ENCODE results near the gene KCNK2. TPM values are rescaled to one million over a fixed set of nuclear protein-coding genes. Genes with fewer than 3 reads are reported as not detected.

KCNK2 gene
- polyA plus RNA-seq, 6 donors from 2014 or later, result not detected

DNA sequence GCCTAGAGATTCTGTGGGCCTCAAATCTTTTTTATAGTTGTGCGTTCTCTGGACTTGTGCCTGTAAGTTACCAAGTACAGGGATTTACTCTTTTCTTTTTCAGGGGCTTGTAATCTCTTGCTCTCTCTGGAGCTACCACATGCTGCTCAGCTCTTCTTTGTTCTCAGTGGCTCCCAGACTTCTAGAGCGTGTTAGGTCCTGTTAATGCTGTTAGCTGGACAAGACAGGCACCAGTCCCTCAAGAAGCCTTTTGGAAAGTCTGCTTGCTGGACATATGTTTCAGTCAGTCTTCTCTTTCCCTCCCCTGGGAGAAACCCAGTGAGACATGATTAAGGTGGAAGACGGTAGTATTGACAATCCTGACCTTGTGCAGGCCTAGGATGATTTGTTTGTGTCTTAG, 29.4 kb downstream of the KCNK2 start:
- no peaks in the 10 kb centered on the region for H3K36me3 Mint-ChIP-seq

DNA sequence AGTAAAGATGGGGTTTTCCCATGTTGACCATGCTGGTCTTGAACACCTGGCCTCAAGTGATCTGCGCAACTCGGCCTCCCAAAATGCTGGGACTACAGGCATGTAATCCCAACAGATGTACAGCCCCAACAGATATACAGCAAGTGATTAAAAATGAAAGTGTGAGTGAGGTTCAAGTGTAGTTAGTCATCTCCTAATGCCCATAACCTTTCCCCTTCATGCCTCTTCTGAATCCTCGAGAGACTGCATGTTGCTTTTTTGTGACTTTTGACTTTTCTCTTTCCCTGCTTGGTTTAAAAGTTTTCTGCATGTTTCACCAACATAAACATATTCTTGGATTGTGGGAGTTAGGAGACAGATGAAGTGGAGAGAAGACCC, 31.2 kb downstream of the KCNK2 start:
- Mint-ChIP-seq H3K27ac (no peak overlapping the region), H3K36me3 (no peaks in the 10 kb centered on the region), H3K4me1 (no peaks in the 10 kb centered on the region), H3K4me3 (no peak overlapping the region), H3K27me3 (no peaks in the 10 kb centered on the region), H3K9me3 (peaks cover 0 to 5% (median 0%) of the 10 kb centered on the region in 7 donors)
- DNase-seq (no peak), ATAC-seq (ENCODE audit: low read depth in 2 of 2) (no peak)

More for the DNA sequence above, 29.4 kb downstream of the KCNK2 start:
- H3K4me1 Mint-ChIP-seq, result no peaks in the 10 kb centered on the region
- peaks cover 0 to 18% (median 2%) of the 10 kb centered on the region in 7 donors for H3K9me3 Mint-ChIP-seq
- no peak overlapping the region for H3K27ac Mint-ChIP-seq
- H3K27me3 Mint-ChIP-seq, result no peaks in the 10 kb centered on the region
- ATAC-seq (ENCODE audit: low read depth in 2 of 2) (no peak), DNase-seq (no peak)
- H3K4me3 Mint-ChIP-seq, result no peak overlapping the region

DNA sequence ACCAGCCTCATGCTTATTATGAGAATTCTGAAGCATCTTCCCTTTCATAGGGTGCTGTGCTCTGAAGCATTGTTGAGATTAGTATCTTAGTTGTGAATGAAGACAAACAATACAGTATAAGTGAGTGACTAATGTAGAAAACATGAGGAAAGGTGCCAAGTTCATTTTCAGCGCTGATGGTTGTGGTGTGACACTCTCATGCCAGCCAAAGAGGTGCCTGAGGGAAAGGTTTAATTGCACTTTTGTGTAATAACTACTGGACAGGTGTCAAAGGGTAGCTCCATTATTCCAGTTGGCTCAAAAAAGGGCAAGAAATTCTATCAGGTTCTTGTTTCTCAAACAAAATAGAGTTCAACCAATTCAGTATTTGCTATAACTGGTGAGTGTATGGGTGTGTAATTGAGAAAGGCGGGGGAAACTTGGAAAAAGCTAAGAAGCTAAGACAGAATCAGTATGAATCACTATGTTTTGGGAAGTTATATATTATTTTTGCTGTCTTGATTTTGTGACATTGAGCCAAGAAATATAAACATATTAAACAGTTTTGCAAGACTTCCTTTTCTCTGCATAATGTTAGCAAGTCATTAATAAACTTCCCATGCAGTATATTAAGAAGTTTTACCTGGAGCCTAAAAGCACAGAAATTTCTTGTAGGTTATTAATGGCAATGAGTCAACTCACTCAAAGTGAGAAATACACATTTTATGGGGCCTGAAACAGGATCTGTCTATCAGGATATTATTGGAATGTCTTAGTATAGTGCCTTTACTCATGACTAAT, 31.8 kb downstream of the KCNK2 start:
- ATAC-seq (ENCODE audit: low read depth in 2 of 2), result no peak
- H3K27ac Mint-ChIP-seq, result no peak overlapping the region
- H3K27me3 Mint-ChIP-seq, result no peaks in the 10 kb centered on the region
- H3K36me3 Mint-ChIP-seq, result no peaks in the 10 kb centered on the region
- H3K4me3 Mint-ChIP-seq, result no peak overlapping the region
- H3K4me1 Mint-ChIP-seq, result no peaks in the 10 kb centered on the region
- peaks cover 0 to 5% (median 0%) of the 10 kb centered on the region in 7 donors for H3K9me3 Mint-ChIP-seq
- DNase-seq, result no peak

DNA sequence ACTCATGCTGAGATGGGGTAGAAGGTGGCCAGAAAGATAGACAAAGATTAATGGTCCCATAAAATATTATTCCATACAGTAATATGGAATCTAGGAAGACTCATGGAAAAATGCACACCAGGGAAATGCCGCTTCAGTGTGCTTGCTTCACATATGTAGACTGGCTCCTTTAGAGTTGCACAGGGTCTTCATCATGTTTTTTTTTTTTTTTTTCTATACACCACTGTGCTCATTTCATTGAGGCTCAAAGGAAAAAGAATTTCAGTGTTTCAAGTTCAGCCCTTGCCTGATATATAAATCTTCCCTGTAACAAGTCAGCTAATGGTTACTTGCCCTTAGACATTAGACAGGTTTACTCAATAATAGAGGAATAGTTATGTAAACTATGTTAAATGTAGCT, 33.2 kb downstream of the KCNK2 start:
- no peak overlapping the region for H3K4me3 Mint-ChIP-seq
- ATAC-seq (ENCODE audit: low read depth in 2 of 2) (no peak), DNase-seq (no peak)
- no peaks in the 10 kb centered on the region for H3K27me3 Mint-ChIP-seq
- no peaks in the 10 kb centered on the region for H3K36me3 Mint-ChIP-seq
- peaks cover 0 to 1% (median 0%) of the 10 kb centered on the region in 7 donors for H3K9me3 Mint-ChIP-seq
- H3K4me1 Mint-ChIP-seq, result no peaks in the 10 kb centered on the region
- no peak overlapping the region for H3K27ac Mint-ChIP-seq

DNA sequence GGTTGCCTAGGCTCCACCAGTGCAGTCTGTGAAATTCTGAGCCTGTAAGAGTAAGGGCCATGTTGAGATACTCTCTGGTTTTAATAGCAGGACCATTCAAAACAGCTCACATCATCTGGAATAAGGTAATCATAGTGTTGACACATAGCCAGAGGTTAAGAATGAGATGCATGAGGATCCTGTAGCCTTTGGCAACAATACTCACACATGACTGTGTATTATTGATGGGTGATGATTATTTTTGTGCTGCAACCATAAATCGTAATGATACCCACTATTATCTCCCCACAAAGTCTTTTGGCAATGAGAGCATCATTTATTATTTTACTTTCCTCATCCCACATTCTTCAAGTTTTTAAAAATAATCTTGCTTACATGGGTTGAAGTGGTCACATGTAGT, 35.5 kb downstream of the KCNK2 start:
- H3K27me3 Mint-ChIP-seq, result no peaks in the 10 kb centered on the region
- no peak overlapping the region for H3K27ac Mint-ChIP-seq
- no peak for DNase-seq
- ATAC-seq (ENCODE audit: low read depth in 2 of 2), result no peak
- no peaks in the 10 kb centered on the region for H3K36me3 Mint-ChIP-seq
- no peaks in the 10 kb centered on the region for H3K9me3 Mint-ChIP-seq
- H3K4me3 Mint-ChIP-seq, result no peak overlapping the region
- H3K4me1 Mint-ChIP-seq, result no peaks in the 10 kb centered on the region

DNA sequence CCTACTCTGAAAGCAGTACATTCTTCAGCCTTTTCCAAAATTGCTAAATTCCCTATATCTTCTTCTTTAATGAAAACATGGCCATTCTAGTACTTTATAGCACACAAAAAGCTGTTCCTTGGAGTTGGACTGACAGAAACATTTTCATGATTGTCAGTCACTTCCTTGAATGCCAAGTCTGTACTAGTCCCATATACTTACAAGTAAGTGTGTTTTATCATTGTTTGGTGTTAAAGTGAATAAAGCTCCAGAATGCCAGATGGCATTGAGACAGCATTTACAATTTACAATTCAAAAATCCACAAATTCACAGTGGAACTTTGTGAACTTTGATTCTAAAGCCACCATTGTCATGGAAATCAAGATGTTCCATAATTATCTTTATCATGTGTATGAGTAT, 36.5 kb downstream of the KCNK2 start:
- no peak overlapping the region for H3K4me3 Mint-ChIP-seq
- no peaks in the 10 kb centered on the region for H3K4me1 Mint-ChIP-seq
- H3K27me3 Mint-ChIP-seq, result no peaks in the 10 kb centered on the region
- no peak overlapping the region for H3K27ac Mint-ChIP-seq
- no peak for DNase-seq
- no peak for ATAC-seq (ENCODE audit: low read depth in 2 of 2)
- no peaks in the 10 kb centered on the region for H3K9me3 Mint-ChIP-seq
- H3K36me3 Mint-ChIP-seq, result no peaks in the 10 kb centered on the region

DNA sequence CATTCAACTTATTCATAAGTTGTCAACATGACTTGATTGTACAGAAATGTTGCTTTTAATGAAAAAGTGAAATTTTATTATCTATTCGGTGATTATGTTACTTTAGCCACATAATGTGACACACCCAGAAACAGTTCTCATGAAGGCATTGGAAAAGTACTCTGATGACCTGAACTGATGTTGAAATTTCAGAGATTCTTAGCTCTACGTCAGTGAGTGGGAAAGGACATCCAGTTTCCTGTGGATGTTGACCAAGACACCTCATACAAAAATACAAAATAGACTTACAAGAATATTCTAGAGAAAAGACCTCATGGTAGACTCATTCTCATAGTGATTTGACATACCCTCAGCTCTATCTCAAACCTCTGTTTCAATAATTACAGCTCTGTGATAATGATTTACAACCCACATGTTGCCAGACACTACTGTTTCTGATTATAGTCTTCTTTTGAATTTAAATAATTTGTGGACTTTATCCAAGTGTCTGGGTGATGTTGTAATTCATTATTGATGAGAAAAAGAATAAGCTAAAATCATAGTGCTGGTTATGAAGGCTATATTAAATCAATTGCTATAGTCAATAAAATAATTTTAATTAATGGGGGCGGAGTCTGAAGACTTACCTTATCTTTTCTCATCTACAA, 37.3 kb downstream of the KCNK2 start:
- Mint-ChIP-seq H3K4me3 (no peak overlapping the region), H3K27me3 (no peaks in the 10 kb centered on the region), H3K4me1 (no peaks in the 10 kb centered on the region), H3K36me3 (no peaks in the 10 kb centered on the region), H3K27ac (no peak overlapping the region), H3K9me3 (no peaks in the 10 kb centered on the region)
- no peak for DNase-seq
- no peak for ATAC-seq (ENCODE audit: low read depth in 2 of 2)

DNA sequence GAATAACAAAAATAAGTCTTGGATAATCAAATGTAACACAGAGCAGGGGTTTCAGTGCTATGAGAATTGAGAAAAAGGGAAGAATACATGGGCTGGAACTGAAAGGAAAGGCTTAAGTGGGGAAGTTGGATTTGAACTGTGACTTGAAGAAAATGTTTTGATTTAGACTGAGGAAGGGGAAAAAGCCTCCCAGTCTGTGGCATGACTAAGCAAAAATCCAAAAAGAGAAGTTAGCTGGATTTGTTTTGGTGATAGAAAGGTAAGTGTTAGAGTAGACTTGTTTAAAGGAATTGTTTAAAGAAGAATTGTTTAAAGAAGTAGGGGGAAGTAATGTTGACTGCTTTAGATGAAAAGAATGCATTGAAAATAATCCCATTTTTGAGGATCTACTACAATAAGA, 46.0 kb downstream of the KCNK2 start:
- Mint-ChIP-seq H3K36me3 (no peaks in the 10 kb centered on the region), H3K27ac (no peak overlapping the region), H3K27me3 (no peaks in the 10 kb centered on the region), H3K4me1 (no peaks in the 10 kb centered on the region), H3K9me3 (peaks cover 0 to 3% (median 0%) of the 10 kb centered on the region in 7 donors), H3K4me3 (no peak overlapping the region)
- ATAC-seq (ENCODE audit: low read depth in 2 of 2) (no peak), DNase-seq (no peak)

DNA sequence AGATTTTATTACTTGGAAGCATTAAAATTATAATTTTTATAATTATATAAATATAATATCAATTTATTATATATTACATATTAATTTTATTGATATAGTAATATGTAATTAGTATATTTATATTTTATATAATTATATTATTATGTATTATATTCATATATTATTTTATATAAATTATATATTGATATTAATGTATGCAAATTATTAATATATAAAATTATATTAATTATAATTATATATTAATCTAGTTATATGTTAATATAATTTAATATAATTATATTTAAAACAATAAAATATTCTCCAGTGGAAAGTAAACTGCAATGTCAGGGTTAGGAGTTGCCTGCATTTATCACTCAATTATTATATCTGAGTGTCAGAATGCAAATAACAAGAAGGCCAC, 48.8 kb downstream of the KCNK2 start:
- H3K4me1 Mint-ChIP-seq, result no peaks in the 10 kb centered on the region
- no peak overlapping the region for H3K27ac Mint-ChIP-seq
- no peak overlapping the region for H3K4me3 Mint-ChIP-seq
- H3K27me3 Mint-ChIP-seq, result no peaks in the 10 kb centered on the region
- DNase-seq (no peak), ATAC-seq (ENCODE audit: low read depth in 2 of 2) (no peak)
- no peaks in the 10 kb centered on the region for H3K36me3 Mint-ChIP-seq
- peaks cover 0 to 4% (median 0%) of the 10 kb centered on the region in 7 donors for H3K9me3 Mint-ChIP-seq

DNA sequence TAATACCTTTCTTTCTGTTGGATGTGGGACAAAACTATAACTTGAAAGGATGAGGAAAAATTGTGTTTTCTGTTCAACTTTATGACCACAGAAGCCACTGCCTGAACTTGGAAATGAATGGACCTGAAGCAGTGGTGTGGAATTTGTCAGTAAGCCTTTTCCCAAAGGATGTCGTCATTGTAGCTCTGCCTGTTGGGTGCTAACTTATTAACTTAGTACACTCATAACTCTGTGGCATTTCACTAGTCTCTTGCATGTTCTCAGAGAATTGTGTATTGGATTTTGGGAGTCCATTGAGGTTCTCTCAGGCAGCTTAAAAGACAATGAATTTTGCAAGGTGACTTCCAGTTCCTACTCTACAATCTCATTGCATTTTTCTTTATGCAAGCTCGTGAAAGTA, 49.6 kb downstream of the KCNK2 start:
- H3K4me3 Mint-ChIP-seq, result no peak overlapping the region
- H3K27ac Mint-ChIP-seq, result no peak overlapping the region
- no peaks in the 10 kb centered on the region for H3K27me3 Mint-ChIP-seq
- H3K36me3 Mint-ChIP-seq, result no peaks in the 10 kb centered on the region
- no peak for ATAC-seq (ENCODE audit: low read depth in 2 of 2)
- H3K4me1 Mint-ChIP-seq, result no peaks in the 10 kb centered on the region
- H3K9me3 Mint-ChIP-seq, result peaks cover 0 to 4% (median 0%) of the 10 kb centered on the region in 7 donors
- DNase-seq, result no peak

DNA sequence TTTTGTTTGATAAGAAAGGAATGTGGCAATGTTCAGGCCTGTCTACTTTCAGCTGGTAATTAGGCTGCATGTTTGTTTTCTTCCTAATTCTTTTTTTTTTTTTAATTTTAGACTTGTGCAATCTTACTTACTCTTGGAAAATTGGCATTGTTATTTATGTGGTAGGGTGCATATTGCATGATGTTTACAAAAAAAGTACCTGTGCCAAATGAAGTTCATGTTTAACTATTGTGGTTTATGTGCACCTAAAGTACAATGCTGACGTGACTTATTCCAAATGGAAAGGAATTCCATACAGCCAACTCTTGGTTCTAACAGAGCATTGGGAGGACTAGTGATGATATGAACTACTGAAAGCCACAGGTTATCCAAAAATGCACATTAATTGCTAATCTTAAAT, 51.0 kb downstream of the KCNK2 start:
- ATAC-seq (ENCODE audit: low read depth in 2 of 2) (no peak), DNase-seq (no peak)
- no peaks in the 10 kb centered on the region for H3K27me3 Mint-ChIP-seq
- H3K4me1 Mint-ChIP-seq, result no peaks in the 10 kb centered on the region
- no peak overlapping the region for H3K4me3 Mint-ChIP-seq
- H3K27ac Mint-ChIP-seq, result no peak overlapping the region
- no peaks in the 10 kb centered on the region for H3K36me3 Mint-ChIP-seq
- peaks cover 0 to 4% (median 0%) of the 10 kb centered on the region in 7 donors for H3K9me3 Mint-ChIP-seq

DNA sequence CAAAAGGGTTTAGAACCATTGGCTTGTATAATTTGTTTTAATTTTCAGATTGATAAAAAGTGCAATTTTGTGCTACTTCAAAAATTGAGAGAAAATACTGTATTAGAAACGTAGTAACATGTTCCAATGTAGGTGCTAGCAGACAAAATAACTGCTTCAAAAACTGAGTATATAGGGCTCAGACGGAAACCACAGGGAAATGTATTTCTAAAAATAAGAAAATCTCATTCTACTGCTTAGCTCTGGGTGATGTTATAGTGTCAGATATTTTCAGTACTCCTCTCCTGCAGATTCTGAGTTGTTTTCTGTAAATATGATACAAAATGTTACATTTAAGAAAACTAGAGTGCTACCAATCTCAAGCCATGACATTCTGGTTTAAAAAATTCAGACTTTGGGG, 55.4 kb downstream of the KCNK2 start:
- Mint-ChIP-seq H3K4me3 (no peak overlapping the region), H3K36me3 (peaks cover 0 to 5% of the 10 kb centered on the region in 2 donors), H3K27ac (peak overlapping the region in 1 of 6 donors; percentile 64), H3K27me3 (no peaks in the 10 kb centered on the region), H3K9me3 (peaks cover 0 to 16% (median 8%) of the 10 kb centered on the region in 7 donors), H3K4me1 (no peaks in the 10 kb centered on the region)
- no peak for ATAC-seq (ENCODE audit: low read depth in 2 of 2)
- DNase-seq, result no peak

DNA sequence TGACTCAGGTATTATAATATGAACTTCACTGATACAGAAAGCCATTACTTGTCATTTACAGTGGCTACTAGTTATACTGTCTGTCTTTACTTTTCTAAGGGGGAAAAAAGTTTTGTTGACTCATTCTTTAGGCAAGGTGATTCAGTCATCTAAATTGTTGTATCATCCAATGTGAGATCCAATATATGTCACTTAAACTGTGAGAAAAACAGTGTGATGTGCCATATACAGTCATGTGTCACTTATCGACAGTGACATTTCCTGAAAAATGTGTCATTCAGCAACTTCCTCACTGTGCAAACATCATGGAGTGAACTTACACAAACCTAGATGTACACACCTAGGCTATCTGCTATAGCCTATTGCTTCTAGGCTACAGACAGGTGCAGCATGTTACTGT, 57.6 kb downstream of the KCNK2 start:
- Mint-ChIP-seq H3K27ac (no peak overlapping the region), H3K4me3 (no peak overlapping the region), H3K4me1 (no peaks in the 10 kb centered on the region), H3K36me3 (peaks cover 0 to 5% of the 10 kb centered on the region in 2 donors), H3K27me3 (no peaks in the 10 kb centered on the region), H3K9me3 (peaks cover 0 to 17% (median 8%) of the 10 kb centered on the region in 7 donors)
- DNase-seq (no peak), ATAC-seq (ENCODE audit: low read depth in 2 of 2) (no peak)

DNA sequence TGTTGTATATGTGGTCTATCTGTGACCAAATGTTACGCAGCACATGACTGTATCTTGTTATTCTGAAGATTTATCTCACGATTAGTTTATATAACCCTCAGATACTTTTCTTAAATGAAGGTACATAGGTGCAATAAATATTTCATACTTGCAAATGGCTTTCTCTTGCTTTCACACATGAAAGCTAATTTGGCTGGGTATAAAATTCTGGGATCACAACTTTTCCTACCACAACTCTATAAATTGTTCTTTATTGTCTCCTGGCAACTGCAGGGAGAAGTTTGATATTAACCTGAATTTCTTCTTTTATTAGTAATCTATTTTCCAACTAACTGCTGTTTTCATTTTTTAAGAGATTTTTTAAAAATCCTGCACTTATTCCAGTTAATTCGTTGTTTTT, 58.9 kb downstream of the KCNK2 start:
- Mint-ChIP-seq H3K27me3 (no peaks in the 10 kb centered on the region), H3K9me3 (peaks cover 0 to 17% (median 8%) of the 10 kb centered on the region in 7 donors), H3K4me3 (no peak overlapping the region), H3K27ac (no peak overlapping the region), H3K36me3 (peaks cover 0 to 5% of the 10 kb centered on the region in 2 donors), H3K4me1 (no peaks in the 10 kb centered on the region)
- ATAC-seq (ENCODE audit: low read depth in 2 of 2) (no peak), DNase-seq (no peak)

Data from naive B cell (primary cell).